Mucosa of descending colon (tissue), 3 donors: ENCODE data around the gene PEX14. TPM values are rescaled to one million over a fixed set of nuclear protein-coding genes. Genes with fewer than 3 reads are reported as not detected.
"Not testable (repeated sequence)": the region's sequence is repeated elsewhere in the genome, so short reads cannot be mapped to it uniquely, and the experiment has no call there.

Experiments
- ATAC-seq: fragments of 200-7000 bp; cut with Tn5 transposase; one replicate; pipeline ENCODE4 v1.9.1; 2020; ENCODE audit warnings: mild to moderate bottlenecking, moderate library complexity
- DNase-seq, 3 donors: peaks; one replicate each; pipeline ENCODE4 v3.0.0-alpha.2; 2020
- H3K36me3 ChIP-seq: fragments of 200-600 bp; one replicate; pipeline ENCODE4 v1.8.0; 2021; ENCODE audit warnings: low read depth, mild to moderate bottlenecking
- H3K4me1 ChIP-seq: fragments of 200-600 bp; one replicate; pipeline ENCODE4 v1.8.0; 2021; ENCODE audit warnings: low read depth, mild to moderate bottlenecking
- H3K4me3 ChIP-seq: fragments of 200-600 bp; one replicate; pipeline ENCODE4 v1.8.0; 2021; ENCODE audit warnings: mild to moderate bottlenecking
- H3K9me3 ChIP-seq: fragments of 200-600 bp; one replicate; pipeline ENCODE4 v1.8.0; 2021; ENCODE audit warnings: mild to moderate bottlenecking
- intact Hi-C, 2 donors: fragments of 100-400 bp; cut with DNase I in 1 of 2; cut with micrococcal nuclease in 1 of 2; formaldehyde crosslinking; loops; one replicate each; pipeline versions ENCODE4 v1.11.0 to v1.11.1; 2022; cut with DNase I, micrococcal nuclease
- total RNA-seq, 3 donors: library from RNA; stranded (reverse); fragmentation: NEBNext Ultra II Directional in 2 of 3; extraction: Animal tissue kit (Norgen Biotek cat#: 25700) in 2 of 3; gene quantifications; one replicate each; pipeline versions ENCODE4 v1.2.1 to v1.2.4, GENCODE V29; 2021 to 2023
- TF ChIP-seq, protein P1 (sequence below): fragments of 200-600 bp; IDR thresholded peaks from one replicate; pipeline ENCODE4 v1.8.0; 2022; ENCODE audit warnings: antibody characterized with exemption, mild to moderate bottlenecking
- donor health status: DM: no; HTN: no; CAD: no; lungs with moderate emphysema.
- donor health status: DM: no; HTN: no; CAD: no.
- donor health status: DM: no; HTN: yes; CAD: no.

The PEX14 gene
- total RNA-seq, 3 donors from 2014 or later, result 18.9 to 23.8 (median 21.3) TPM

DNA sequence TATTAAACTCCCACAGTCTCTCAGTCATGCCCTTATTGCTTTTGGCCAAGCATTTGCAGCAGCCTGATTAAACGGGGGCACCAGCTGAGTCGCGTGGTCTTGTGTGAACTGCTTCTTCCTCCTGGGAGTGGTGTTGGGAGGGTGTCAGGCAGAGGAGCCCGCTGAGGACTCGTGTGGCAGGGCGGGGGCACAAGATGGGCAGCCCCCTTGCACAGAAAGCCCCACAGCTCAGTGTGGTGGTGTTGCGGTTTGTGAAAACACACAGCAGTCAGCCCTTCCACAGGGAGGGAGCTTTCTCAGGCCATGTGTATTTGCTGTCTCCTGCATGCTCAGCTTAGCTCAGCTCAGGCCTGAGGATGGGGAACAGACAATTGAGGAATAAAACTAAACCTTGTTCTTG is 22.4 kb downstream of the PEX14 start:
- Histone ChIP-seq H3K36me3 (no peaks in the 10 kb centered on the region), H3K9me3 (no peaks in the 10 kb centered on the region), H3K4me3 (no peak overlapping the region), H3K4me1 (peaks cover 16% of the 10 kb centered on the region)
- DNase-seq (no peak), ATAC-seq (no peak)
- TF ChIP-seq, protein P1, sequence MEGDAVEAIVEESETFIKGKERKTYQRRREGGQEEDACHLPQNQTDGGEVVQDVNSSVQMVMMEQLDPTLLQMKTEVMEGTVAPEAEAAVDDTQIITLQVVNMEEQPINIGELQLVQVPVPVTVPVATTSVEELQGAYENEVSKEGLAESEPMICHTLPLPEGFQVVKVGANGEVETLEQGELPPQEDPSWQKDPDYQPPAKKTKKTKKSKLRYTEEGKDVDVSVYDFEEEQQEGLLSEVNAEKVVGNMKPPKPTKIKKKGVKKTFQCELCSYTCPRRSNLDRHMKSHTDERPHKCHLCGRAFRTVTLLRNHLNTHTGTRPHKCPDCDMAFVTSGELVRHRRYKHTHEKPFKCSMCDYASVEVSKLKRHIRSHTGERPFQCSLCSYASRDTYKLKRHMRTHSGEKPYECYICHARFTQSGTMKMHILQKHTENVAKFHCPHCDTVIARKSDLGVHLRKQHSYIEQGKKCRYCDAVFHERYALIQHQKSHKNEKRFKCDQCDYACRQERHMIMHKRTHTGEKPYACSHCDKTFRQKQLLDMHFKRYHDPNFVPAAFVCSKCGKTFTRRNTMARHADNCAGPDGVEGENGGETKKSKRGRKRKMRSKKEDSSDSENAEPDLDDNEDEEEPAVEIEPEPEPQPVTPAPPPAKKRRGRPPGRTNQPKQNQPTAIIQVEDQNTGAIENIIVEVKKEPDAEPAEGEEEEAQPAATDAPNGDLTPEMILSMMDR, result no peak
- intact Hi-C loops, result loop anchor here in 1 of 2 donors (10.0 kb wide), 1 partner anchor 62 kb away; the partner anchor contains the start of gene CENPS

DNA sequence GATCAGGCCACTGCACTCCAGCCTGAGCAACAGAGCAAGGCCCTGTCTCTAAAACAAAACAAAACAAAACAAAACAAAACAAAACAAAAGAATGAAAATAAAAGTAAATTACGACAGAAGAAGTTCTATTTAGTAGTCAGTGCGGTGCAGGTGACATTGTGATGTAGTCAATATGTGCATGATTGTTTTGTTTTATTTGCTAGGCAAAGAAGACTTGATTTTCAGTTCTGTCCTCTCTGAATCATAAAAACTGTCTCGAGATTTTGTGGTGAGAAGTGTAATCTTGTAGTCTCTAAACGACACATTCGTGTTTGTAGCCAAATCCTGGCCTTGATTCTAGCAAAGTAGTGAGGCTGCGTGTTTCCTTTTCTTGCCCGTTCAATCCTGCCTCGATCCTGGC is 23.5 kb downstream of the PEX14 start:
- Histone ChIP-seq H3K9me3 (no peaks in the 10 kb centered on the region), H3K36me3 (no peaks in the 10 kb centered on the region), H3K4me3 (no peak overlapping the region), H3K4me1 (peaks cover 24% of the 10 kb centered on the region)
- intact Hi-C loops, result loop anchor here in 1 of 2 donors (10.0 kb wide), 1 partner anchor 63 kb away; the partner anchor contains the start of gene CENPS
- TF ChIP-seq, protein P1, result no peak
- DNase-seq (no peak), ATAC-seq (no peak)

DNA sequence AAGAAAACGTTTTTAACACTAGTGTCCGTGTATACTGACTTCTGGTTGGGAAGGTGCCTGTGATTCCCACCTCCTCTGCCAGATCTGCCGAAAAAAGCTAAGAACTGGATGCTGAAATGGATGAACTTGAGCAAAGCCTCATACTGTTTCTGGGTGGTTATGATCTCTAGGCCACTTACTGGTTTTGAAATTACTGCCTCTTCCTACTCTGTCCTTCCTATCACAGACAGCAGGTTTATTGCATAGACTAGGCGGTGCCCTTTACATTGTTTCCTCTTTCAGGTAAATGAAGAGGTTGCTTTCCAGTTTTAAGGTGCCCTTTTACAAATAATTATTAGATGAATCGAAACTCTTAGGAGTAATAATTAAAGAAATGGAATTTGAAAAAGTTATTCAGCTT is 27.5 kb downstream of the PEX14 start:
- Histone ChIP-seq H3K9me3 (no peaks in the 10 kb centered on the region), H3K4me3 (no peak overlapping the region), H3K4me1 (peaks cover 15% of the 10 kb centered on the region), H3K36me3 (no peaks in the 10 kb centered on the region)
- peak; percentile 90 for ATAC-seq
- TF ChIP-seq, protein P1, result no peak
- intact Hi-C loops, result no loop called here
- no peak for DNase-seq

DNA sequence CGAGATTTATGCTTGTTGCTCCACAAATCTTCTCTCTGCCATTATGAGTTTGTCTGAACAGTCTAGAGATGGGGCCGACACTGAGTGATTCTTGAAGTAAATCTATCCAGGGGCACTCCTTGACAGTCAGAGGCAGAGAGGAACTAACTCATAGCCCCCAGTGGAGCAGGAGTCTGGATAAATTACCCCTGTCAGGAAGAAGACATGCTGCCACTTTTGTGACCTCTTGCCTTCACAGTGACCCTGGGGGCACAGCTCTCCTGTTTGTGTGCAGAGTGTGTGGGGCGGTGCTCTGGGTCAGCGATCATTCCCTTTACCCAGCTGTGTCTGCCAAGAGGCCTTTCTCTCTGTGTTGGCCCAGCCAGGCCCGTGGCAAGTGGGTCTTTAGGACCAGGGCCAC is 29.5 kb downstream of the PEX14 start:
- Histone ChIP-seq H3K9me3 (no peaks in the 10 kb centered on the region), H3K36me3 (no peaks in the 10 kb centered on the region), H3K4me1 (peaks cover 18% of the 10 kb centered on the region), H3K4me3 (no peak overlapping the region)
- TF ChIP-seq, protein P1, result no peak
- ATAC-seq, result no peak
- intact Hi-C loops, result no loop called here
- DNase-seq, result no peak

DNA sequence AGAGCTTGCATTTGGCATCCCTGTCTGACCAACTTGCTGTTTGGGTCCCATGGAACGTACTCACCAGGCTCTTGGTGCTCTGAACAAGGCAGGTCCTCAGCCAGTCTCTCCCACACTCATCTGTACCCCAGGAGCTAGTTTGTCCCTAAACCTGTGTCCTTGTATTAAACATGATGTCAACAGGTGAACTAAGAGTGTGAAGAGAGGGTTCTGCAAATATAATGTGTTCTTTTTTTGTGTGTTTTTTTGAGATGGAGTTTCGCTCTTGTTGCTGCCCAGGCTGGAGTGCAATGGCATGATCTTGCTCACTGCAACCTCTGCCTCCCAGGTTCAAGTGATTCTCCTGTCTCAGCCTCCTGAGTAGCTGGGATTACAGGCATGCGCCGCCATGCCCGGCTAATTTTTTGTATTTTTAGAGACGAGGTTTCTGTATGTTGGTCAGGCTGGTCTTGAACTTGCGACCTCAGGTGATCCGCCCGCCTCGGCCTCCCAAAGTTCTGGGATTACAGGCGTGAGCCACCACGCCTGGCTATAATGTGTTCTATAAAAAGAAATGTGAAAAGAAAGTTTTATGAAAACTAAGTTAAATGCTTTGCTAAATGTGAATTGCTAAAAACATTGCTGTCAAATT is 31.4 kb downstream of the PEX14 start:
- DNase-seq, H3K36me3 ChIP-seq, ATAC-seq, H3K4me3 ChIP-seq, H3K9me3 ChIP-seq: not testable (repeated sequence)
- peaks cover 31% of the 10 kb centered on the region for H3K4me1 ChIP-seq
- intact Hi-C loops, result loop anchor here in 1 of 2 donors (5.0 kb wide), 1 partner anchor 361 kb away; no protein-coding TSS in a partner anchor

DNA sequence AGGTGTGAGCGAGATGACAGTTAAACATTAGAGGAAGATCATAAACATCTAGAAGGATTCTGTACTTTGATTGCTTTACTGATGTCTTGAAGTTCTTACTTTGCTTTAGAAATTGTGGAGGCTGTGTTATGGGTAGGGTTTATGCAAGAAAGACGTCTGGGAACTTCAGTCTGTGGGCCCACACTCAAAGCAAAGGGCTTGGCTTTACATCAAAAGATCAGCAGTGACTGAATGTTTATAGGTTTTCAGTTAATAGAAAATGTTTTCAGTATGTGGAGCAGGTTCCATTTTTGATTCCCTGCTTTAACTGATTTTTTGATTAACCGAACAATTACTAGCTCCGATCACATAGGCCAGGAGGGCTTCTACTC is 31.9 kb downstream of the PEX14 start:
- intact Hi-C loops, result loop anchor here in 1 of 2 donors (5.0 kb wide), 1 partner anchor 361 kb away; no protein-coding TSS in a partner anchor
- peaks cover 36% of the 10 kb centered on the region for H3K4me1 ChIP-seq
- H3K36me3 ChIP-seq, result no peaks in the 10 kb centered on the region
- no peak for ATAC-seq
- no peak for DNase-seq
- no peaks in the 10 kb centered on the region for H3K9me3 ChIP-seq
- TF ChIP-seq, protein P1, result no peak
- no peak overlapping the region for H3K4me3 ChIP-seq
